ENCODE results near the gene CRACDL.

Gene CRACDL

DNA sequence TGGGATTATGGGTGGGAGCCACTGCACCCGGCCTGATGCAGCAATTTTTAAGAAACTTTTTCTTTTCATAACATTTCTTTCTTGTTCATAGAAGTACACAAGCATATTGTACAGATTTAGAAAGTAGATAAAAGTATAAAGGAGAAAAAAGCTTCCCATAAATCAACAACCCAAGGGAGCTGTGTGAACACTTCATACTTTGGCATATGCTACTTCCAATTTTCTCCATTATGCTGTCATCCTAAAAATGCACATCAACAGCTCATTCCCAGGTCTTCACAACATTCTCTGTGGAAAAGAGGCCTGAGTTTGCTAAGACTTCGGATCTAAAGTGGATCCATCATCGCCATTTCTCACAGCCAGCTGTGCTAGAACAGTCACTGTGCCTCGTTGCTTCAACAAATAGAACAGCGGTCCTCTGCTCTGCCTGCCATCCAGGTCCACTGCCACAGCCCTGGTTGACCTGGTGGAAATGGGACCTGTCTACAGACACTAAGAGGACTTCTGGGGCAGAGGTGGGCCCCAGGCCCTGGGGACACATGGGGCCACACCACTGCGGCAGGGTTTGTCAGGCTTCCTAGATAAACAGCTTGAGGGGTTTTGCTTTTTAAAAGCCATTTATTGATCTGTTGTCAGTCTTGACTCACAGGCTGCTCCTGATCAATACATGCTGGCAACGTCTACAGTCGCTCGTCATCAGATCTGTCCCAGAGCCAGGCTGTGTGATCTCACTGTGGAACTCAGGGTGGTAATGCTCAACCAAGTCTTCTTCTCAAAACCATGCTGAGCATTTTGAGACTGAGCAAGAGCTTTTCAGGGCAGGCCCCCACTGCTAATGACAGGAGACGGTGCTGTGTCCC lies 132.4 kb downstream of the CRACDL start:
- DNase-seq (ENCODE audit: low read depth): no peak

DNA sequence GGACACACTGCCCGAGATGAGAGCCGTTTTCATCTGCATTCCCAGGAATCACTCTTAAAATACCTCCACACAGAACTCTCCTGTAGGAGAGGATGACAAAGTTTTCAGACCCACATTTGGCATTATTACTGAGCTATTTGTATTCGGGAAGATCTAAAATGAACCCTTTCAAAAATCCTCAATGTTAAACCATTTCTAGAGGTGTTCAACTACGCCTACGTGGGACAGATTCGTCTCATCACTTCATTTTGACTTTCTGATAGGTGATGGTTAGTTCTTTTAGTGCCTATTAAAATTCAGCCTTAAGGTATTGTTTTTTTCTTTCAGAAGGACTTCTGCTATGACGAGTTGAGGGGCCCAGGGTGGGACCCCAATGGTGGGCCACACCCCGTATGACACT lies 133.7 kb downstream of the CRACDL start:
- no peak for DNase-seq (ENCODE audit: low read depth)

DNA sequence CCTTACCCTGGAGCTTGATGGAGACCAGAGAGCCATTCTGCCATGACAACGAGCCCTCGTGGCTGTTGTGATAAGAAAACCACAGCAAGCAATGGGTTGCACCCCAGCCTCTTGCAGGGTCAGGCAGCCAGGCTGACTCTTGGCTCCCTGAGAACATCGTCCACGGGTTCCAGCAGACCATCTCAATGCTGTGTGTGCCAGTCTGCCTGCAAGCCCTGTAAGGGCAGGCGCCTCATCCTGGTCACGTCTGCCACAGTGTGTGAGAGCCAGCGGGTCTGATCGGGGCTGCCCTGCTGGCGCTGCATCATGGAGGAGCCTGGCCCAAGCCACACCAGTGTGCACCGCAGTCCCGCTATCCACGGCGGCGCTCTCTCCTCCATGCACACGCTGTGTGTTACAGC lies 134.1 kb downstream of the CRACDL start:
- DNase-seq (ENCODE audit: low read depth): no peak

DNA sequence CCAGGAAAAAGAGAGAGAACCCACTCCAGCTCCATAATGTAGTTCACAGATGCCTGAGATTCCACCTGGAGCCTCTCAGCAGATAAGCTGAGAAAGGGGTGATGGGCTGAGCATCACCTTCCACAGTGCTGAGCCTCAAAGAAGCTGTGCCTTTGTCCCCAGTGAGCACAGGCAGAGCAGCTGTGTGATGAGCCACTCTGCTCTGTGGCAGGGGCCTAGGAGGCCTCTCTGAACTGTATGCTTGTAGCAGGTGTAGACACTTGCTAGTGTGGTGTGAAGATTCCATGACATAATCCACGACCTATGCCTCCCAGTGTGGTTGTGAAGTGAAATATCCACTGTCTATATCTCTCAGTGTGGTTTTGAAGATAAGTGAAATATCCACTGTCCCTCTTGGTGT lies 134.7 kb downstream of the CRACDL start:
- DNase-seq (ENCODE audit: low read depth): no peak

DNA sequence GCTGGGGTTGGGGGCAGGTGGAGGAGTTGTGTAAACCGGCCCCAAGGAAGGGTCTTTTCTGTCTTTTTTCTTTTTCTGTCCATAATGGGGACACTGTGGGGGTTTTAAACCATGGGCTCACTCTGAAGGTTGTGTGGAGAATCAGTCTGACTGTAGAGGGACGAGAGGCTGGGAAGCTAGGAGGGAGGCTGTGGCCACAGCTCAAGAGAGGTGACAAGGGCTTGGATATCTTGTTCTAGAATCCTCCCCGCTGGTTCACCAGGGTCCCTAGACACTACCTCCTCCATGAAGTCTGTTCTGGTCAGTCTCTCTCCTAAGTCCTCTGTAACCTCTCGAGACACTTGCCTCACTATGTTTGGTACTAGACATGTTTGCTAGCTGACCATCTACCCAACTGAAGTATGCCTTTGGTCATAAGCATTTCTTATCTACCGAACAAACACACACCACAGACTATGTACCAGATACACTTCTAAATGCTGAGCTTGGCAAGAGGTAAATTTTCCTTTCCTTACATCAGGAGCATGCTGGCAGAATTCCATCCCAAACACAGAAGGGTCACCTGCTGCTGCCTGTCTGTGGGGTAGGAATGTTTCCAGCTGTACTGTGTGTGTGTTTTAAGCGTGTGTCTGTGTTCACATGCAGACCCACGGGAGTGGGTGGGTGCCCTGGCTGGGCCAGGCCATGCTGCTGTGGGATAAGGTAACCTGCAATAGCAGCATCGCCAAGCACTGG lies 135.5 kb downstream of the CRACDL start:
- DNase-seq (ENCODE audit: low read depth): no peak

DNA sequence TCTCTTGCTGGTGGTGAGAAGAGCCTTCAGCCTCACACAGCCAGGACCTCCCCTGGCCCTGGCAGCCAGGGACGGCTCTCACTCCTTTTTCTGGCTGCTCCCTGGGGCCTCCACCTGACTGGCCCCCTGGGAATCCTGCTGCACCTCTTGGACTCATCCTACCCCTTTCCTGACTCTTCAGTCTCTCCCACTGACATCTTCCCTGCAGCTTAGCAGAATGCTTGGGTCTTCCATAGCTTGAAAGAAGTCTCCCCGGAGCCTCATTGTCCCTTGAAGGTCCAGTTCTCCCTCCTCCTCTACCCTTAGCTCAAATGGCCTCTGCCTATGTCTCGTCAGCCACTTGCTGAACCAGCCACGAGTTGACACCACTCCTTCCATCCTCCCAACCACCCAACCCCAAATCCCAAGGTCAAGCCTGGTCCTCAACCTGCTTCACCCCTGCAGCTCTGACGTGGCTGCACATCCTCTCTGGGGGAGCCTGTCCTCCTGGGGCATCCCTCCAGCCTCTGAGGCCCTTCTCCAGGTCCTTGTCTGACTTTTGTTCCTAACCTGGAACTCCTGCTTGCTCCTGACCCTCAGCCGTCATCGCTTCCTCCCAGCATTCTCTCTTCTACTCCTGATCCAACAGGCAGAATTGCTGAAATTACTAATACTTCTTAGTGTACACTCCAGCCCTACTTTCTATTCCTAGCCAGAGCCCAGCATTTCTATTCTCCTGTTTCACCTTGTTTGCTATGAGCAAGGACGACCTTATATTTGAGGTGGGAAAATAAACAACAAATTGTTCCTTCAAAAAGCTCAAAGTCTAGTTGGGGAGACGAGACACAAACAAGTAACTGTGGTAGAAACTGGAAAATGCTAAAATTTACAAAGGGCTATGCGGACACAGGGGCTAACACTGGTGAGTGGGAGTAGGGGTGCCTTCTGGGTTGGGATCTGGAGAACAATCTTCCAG lies 136.4 kb downstream of the CRACDL start:
- DNase-seq (ENCODE audit: low read depth): no peak

DNA sequence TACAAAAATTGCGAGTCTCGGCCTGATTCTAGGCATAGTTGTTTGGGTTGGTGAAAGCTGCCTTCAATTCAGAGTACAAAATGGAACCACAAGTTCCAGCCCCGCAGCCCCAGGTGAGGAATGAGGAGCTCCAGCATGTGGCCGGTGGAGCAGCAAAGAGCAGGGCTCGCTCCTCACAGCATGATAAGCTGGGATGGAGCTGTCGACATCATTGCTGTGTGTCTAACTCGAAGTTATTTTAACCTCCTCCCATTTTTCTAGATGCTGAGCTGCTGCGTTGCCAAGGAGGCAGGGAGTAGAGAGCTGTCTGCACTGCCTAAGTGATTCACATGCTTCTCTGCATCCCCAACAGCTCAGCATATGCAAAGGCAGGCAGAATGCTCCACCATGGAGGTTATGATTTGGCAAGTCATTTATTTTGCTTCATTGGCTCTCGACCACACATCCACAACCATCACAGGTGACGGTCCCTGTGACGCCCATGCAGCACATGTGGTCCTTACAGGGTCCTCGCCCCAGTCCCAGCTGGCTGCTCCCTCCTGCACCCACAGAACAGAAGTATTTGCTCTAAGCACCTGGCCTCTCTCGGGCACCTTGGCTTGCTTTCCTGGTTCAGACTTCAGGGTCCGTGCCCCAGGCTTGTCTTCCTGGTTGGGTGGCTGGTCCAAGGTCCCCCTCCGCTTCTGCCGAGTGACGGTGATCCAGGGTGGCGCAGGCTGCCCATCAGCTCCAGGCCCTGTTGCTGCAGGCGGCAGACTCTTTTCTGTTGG lies 139.1 kb downstream of the CRACDL start:
- no peak for DNase-seq (ENCODE audit: low read depth)

DNA sequence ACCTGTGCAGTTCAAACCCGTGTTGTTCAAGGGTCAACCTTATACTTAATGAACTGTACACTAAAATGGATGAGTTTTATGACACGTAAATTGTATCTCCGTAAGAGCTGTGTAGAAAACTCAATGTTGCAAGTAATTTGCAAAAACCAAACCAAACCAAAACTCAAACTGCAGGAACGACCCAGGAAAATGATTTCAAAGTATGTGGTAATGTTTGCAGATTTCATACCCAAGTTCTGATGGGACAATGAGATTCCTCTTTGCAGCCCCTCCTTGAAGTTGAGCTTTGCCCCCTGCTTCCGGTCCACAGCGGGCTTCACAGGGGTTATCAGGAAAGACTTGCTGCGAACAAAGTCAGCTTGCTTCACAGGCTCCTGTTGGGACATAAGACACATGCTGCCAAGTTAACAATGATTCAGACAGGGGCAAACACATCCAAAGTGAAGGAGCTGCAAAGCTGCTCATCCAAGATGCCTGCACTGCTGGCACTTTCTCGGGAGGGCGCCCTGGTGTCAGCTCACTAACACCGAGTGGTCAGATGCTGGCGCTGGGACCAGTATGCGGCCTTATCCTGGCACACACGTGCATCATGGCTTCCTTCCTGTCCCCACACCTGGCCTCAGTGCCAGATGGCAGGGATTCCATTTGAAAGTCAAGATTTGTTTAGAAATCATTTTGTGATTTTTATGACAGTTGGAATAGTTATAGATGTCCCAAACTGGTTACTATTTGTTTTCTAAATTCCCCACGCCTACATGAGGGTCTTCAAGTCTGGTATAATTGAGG lies 139.9 kb downstream of the CRACDL start:
- no peak for DNase-seq (ENCODE audit: low read depth)

DNA sequence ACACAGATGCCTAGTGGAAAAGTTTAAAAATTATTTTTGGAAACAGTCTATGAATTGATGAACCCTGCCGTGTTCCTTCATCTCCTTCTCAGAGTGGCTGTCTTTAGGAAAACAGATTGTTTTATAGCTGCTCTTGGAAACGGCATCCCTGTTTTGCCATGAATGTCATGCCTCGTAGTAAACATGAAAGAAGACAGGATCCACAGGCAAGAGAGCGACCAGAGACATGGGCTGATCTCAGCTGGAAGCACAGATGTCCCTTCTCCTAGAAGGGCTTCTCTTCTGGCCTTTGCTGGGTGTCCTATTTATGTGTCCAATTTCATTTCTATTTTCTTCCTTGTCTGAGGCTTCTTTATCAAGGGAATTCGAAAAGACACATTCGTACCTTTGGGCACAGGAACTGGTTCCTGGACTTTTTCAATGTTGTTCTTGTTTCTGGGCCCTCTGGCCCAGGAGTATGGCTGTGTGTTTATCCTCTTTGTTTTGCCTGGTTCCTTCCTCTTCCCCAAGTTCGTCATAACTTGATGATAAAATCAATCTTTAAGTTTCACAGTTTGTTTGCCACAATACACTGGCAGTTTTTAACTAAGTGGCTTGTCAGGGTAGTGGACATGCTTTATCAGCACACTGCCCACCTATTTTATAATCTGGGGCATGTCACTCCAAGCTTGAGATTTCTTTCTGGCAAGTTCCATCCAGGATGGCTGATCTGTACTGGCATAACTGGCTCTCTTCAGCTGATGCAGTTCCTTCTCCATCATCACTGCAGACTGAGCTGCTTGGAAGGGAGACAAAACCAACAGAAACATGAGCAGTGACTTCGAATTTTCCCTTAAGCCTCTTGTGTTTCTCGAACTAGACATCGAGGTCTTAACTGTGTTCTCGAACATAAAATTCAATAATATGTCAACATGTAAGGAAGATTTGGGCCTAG lies 141.9 kb downstream of the CRACDL start:
- no peak for DNase-seq (ENCODE audit: low read depth)

DNA sequence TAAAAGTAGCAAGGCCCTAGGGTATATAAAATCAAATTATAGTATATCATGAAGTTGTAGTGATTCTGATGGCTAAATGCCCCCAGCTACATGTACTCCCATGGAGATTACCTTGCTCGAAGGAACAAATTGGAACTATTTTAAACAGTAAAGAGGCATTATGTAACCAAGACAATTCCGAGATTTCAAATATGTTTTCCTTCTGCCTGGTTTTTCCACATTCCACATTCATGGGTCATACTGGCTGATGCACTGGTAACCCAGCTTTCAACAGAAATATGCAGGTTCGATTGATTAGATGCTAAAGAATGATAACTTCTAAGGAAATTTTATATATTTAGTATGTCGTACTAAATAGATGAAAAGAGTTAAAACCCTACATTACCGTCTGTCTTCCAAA lies 142.8 kb downstream of the CRACDL start:
- no peak for DNase-seq (ENCODE audit: low read depth)

DNA sequence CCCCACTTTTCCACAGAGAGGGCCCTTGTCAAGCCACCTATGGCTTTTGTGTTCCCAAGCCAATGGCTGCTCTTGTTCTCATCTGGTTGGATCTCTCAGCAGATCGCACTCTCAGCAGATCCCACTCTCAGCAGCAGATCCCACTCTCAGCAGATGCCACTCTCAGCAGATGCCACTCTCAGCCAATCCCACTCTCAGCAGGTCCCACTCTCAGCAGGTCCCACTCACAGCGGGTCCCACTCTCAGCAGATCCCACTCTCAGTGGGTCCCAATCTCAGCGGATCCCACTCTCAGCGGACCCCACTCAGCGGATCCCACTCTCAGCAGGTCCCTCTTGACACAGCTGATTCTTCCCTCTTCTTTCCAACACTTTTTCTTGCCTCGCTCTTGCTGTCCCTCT lies 145.8 kb downstream of the CRACDL start:
- no peak for DNase-seq (ENCODE audit: low read depth)

DNA sequence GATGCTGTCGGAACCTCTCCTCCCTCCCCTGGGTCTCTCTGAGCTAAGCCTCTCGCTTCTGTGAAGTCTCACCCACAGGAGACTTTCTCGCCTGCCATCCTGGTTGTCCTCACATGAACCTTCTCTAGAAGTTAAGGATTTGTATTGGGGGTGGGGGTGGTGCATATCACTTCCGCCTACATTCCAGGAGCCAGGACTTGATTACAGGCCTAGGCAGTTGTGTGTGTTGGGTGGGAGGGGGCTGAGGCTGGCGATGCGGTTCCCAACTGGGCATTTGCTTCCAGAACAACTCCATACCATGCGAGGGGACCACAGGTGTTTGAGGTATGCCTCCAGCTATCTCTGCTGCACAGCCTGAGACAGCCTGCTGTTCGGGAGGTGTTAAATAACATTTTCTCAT lies 148.3 kb downstream of the CRACDL start:
- no peak for DNase-seq (ENCODE audit: low read depth)

DNA sequence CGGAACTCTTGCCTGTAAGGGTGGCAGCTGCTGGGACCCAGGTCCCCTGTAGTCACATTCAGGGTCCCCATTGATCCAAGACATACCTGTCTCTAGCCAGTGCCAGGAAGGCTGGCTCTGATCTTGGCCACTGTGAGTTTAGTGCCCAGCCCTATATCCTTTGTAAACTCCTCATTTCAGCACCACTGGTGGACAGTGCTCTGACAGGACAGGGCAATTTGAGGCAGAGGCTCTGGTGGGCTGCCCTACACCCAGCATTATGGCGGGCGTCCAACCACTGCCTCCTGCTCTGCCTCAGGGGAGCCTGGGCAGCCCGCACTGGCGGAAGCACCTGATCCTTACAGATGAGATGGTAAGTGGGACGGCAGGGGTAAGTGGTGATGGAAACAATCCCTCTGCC lies 149.8 kb downstream of the CRACDL start:
- DNase-seq (ENCODE audit: low read depth): no peak

DNA sequence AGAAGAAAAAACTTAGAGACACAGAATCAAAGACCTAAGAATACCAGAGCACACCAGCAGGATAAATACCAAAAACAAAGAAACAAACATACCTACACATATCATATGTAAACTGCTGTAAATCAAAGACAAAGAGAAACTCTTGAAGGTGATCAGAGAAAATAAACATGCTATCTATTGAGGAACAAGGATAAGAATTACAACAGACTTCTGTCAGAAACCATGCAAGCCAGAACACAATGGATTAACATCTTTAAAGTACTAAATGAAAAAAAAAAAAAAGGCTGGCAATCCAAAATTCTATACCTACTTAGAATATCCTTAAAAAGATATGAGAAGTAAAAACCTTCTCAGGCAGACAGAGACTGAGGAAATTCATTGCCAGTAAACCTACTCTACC lies 153.5 kb downstream of the CRACDL start:
- no peak for DNase-seq (ENCODE audit: low read depth)

DNA sequence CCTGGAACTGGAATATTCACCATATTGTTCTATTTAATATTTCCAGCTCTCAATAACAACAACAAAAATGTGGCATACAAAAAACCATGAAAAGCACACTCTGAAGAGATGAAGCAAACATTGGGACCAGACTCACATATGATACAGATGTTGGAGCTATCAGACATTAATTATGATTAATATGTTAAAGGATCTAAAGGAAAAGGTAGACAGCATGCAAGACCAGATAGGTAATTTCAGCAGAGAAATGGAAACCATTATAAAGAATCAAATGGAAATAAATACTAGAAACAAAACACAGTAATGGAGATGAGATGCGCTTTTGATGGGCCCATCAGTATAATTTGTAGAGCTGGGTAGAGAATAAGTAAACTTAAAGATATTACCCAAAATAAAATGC lies 154.2 kb downstream of the CRACDL start:
- no peak for DNase-seq (ENCODE audit: low read depth)

DNA sequence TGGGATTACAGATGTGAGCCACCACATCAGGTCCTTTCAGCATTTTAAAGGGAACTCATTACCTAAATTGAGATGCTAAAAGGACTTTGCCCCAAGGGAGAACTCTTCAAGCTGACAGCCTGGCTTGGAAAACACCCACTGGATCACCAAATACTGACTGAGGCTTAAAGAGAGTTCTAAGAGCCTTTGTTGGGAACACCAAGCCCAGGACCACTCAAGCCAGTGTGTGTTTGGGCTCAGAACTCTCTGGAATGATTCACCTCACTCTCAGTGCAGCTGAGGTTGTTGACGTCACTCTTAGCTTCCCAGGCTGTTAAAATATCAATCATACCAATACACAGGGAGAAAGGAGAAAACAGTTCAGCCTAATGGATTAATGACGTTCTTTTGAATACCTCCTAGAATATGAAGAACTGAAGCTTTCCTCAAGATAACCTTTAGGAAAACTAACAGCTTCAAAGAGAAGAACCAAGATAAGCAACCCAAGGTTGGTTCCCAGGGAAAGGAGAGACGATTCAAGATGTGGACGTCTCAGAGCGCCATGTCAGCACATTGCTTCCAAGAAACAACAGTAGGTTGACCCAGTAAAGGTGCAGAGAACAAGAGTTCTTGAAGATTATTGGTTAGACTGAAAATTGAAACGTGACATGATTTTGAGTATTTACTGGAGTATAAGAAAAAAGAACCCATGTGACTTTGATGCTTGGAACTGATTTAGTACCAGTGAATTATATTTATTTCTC lies 157.1 kb downstream of the CRACDL start:
- DNase-seq (ENCODE audit: low read depth): no peak

DNA sequence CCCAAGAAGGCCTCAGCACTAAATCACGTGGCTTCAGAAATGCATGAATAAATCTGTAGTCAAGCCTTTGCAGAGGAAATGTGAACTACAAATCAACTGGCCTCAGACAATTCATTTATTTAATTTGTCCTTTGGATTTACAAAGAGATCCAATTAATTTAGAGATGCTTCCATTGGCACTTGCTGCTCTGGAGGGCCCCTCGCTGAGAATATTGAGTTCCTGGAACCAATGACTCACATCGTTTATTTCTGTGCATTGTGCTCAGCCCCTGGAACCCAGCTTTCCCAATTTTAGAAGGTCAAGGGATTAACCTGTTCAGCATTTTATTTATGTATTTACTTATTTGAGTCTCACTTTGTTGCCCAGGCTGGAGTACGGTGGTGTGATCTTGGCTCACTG lies 157.9 kb downstream of the CRACDL start:
- DNase-seq (ENCODE audit: low read depth): no peak

DNA sequence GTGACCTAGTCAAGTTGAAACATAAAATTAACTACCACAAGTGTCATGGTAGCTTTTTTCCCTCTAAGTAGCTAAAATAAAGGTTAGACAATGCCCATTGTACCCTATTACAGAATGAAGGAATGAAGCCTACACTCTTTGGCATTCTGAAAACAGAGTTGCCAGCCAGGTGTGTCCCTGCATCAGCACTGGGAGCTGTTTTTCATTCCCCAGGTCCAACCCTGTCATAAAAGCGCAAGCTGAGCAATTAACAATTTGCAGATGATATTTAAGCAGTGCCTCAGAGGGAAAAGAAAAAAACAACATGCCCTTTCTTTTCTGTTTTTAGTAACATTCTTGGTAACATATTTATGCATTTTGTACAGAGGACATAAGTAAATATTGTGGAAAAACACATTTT lies 158.3 kb downstream of the CRACDL start:
- no peak for DNase-seq (ENCODE audit: low read depth)

DNA sequence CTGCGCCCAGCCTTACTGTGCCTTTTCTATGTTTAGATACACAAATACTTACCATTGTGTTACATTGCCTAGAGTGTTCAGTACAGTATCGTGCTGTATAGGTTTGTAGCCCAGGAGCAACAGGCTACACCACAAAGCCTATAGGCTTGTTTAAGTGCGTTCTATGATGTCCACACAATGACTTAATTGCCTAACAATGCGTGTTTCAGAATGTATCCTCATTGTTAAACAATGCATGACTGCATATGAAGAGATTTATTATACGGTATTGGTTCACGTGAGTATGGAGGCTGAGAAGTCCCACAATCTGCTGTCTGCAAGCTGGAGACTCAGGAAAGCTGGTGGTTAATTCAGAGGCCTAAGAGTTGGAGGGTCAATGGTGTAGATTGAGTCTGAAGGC lies 158.9 kb downstream of the CRACDL start:
- no peak for DNase-seq (ENCODE audit: low read depth)

Data from T-helper 22 cell (primary cell).